Measurements from ENCODE around the gene SAPCD2. TPM values are rescaled to one million over a fixed set of nuclear protein-coding genes. Genes with fewer than 3 reads are reported as not detected.

SAPCD2 gene
- total RNA-seq, 1 donor from 2014 or later: 0.12 TPM

DNA sequence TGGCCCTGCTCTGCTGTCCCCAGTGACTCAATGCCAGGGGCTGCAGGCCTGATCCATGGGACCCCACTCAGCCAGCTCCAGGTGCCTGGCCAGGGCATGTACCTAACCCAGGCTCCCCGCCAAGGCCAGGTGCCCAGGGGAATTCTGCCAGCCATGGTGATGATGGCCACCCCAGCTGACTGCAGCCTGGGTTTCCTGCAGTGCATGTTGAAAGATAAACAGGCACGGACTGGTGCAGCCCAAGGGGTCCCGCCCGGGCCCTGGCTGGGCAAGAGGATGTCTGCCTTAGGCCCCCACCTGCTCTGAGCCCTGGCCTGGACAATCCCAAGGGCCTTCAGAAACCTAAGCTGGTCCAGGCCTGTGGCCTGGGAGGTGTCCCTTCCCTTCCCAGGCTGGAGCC lies 43.5 kb downstream of the SAPCD2 start:
- no peak for ATAC-seq
- intact Hi-C loops (cut with micrococcal nuclease): no loop called here
- no peak for DNase-seq

GRCh38 chr9:137026384-137026783 lies 44.0 kb downstream of the SAPCD2 start:
- ATAC-seq: no peak
- DNase-seq: no peak
- intact Hi-C loops (cut with micrococcal nuclease): no loop called here

GRCh38 chr9:137025517-137025966 lies 44.8 kb downstream of the SAPCD2 start:
- no peak for DNase-seq
- no peak for ATAC-seq
- intact Hi-C loops (cut with micrococcal nuclease): no loop called here

GRCh38 chr9:137023583-137023991 lies 46.8 kb downstream of the SAPCD2 start:
- intact Hi-C loops (cut with micrococcal nuclease): no loop called here
- DNase-seq: no peak
- ATAC-seq: no peak

- intact Hi-C loops (cut with micrococcal nuclease): no loop called here
- no peak for ATAC-seq
- DNase-seq: no peak
Measured at GRCh38 chr9:137023157-137023556, 47.2 kb downstream of the SAPCD2 start.

DNA sequence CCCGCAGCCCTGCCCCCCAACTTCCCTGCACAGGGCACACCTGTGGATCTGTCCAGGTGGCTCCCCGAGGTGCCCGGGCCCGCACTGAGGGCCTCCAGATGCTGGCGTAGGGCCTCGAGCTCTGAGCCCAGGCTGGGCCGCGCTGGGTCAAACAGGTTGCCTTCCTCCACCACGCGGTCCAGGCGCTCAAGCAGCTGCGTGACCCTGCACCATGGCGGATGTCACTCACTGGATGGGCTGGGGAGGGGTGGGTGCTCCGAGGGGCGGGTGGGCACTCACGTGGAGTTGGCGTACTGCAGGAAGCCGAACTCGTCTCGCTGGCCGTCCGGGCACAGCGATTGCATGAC lies 47.7 kb downstream of the SAPCD2 start:
- intact Hi-C loops (cut with micrococcal nuclease): no loop called here
- ATAC-seq (no peak), DNase-seq (no peak)

- intact Hi-C loops (cut with micrococcal nuclease): no loop called here
- peak; percentile 16 for ATAC-seq
- peak; percentile 58 for DNase-seq
Measured at GRCh38 chr9:137021979-137022661, 48.2 kb downstream of the SAPCD2 start.

DNA sequence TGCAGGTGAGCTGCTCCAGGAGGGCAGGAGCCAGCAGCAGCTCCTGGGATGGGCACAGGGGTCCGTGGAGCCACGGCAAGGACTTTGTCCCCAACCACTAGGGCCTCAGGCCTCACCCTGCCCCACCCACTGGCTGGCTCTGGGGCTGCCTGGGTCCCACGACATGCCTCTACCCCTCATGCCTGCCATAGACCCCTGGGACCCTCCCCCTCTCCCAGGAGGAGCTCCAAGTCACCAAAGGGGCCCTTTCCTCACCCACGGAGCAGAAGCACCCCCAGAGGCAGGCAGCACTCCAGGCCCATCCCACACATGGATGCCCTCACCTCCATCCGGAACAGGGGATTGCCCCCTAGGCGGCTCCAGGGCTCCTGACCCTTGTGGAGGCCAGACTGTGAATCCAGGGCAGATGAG lies 48.8 kb downstream of the SAPCD2 start:
- DNase-seq (no peak), ATAC-seq (no peak)
- intact Hi-C loops (cut with micrococcal nuclease): no loop called here

GRCh38 chr9:137020771-137021567 lies 49.4 kb downstream of the SAPCD2 start:
- intact Hi-C loops (cut with micrococcal nuclease): no loop called here
- DNase-seq (no peak), ATAC-seq (no peak)

GRCh38 chr9:137019891-137020683 lies 50.3 kb downstream of the SAPCD2 start:
- DNase-seq (no peak), ATAC-seq (no peak)
- intact Hi-C loops (cut with micrococcal nuclease): no loop called here

- intact Hi-C loops (cut with micrococcal nuclease): no loop called here
- ATAC-seq: no peak
- no peak for DNase-seq
Measured at GRCh38 chr9:137018761-137019559, 51.4 kb downstream of the SAPCD2 start.

DNA sequence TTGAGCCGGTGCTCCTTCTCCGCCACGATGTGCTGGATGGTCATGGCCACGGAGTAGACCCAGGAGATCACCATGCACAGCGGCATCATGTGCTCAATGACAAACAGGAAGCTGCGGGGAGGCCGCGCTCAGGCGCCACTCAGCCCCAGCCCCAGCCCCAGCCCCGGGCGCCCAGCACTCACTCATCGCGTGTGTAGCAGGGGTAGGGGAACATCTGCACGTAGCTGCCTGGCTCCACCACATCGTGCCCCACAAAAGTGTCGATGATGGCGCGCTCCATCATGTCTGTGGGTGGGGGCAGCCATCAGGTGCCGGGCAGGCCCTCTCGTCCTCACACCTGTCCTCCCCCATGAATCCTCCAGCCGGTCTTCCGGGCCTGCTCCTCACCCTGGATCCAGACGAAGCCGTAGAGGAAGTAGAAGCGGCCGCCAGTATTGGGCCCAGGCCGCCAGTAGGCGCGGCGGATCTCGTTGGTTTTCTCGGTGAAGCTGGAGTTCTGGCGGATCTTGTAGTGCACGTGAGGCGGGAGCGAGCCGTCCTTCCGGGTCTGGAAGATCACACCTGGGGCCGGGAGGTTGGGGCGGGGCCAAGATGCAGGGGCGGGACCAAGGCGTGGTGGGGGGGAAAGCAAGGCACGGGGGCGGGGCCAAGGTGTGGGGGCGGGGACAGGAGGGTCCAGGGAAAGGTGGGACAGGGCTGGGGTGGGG lies 52.4 kb downstream of the SAPCD2 start:
- no peak for ATAC-seq
- intact Hi-C loops (cut with micrococcal nuclease): no loop called here
- no peak for DNase-seq

DNA sequence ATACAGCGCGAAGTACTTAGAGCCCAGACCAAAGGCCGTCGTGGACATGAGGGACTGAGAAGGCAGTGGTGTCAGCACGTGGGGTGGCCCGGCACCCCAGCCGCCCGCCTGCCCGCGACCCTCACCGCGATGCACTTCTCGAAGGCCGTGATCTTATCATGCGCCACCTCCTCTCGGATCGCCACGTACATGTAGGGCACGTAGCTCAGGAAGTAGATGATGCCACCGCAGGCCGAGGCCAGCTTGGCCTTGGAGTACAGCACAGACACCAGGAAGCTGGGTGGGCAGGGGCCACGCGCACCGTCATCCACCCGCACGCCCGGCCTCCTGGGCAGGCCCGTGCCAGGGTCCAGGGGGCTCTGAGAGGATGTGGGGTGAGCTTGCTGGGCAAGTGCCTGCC lies 53.3 kb downstream of the SAPCD2 start:
- ATAC-seq (no peak), DNase-seq (no peak)
- intact Hi-C loops (cut with micrococcal nuclease): no loop called here

DNA sequence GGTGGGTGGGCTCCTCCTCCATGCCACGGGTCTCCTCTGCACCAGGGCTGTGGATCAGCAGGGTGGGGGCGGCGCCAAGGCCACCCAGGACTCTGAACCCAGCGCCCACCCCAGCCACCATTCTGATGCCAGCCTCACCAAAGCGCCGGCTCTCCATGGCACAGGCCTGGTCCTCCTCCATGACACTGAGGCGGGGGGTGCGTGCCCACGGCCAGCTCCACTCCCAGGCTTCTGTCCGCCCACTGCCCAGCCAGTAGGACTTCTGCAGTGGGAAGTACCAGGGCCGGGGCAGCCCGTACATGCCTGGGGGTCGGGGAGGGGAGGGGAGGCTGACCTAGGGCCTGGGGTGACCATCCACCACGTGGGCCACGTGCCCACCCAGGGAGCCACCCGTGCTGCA lies 53.9 kb downstream of the SAPCD2 start:
- intact Hi-C loops (cut with micrococcal nuclease): no loop called here
- DNase-seq (no peak), ATAC-seq (no peak)

DNA sequence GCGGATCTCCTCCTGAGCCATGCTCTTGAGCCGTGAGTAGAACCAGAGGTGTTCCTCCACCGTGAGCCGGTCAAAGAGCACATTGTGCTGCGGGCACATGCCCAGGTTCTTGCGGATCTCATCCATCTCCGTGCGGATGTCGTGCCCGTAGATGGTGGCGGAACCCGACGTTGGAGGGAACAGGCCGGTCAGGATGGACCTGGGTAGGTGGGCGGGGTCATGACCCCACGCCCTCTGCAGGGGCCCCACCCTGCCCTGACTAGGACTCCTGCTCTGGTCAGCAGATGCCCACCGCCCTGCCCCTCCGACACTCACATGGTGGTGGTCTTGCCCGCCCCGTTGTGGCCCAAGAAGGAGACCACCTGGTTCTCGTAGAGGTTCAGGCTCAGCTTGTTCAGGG lies 54.4 kb downstream of the SAPCD2 start:
- intact Hi-C loops (cut with micrococcal nuclease): no loop called here
- ATAC-seq (no peak), DNase-seq (no peak)

GRCh38 chr9:137015540-137015930 lies 54.8 kb downstream of the SAPCD2 start:
- intact Hi-C loops (cut with micrococcal nuclease): no loop called here
- ATAC-seq (no peak), DNase-seq (no peak)

- intact Hi-C loops (cut with micrococcal nuclease): no loop called here
- no peak for ATAC-seq
Measured at GRCh38 chr9:137014776-137015539, 55.4 kb downstream of the SAPCD2 start.

GRCh38 chr9:137014166-137014565 lies 56.2 kb downstream of the SAPCD2 start:
- DNase-seq (no peak), ATAC-seq (no peak)
- intact Hi-C loops (cut with micrococcal nuclease): no loop called here

More at GRCh38 chr9:137014776-137015539, 55.4 kb downstream of the SAPCD2 start:
- no peak for DNase-seq

Data from left ventricle myocardium superior (tissue), 1 donor.